ENCODE data around the gene THBS2.

DNA sequence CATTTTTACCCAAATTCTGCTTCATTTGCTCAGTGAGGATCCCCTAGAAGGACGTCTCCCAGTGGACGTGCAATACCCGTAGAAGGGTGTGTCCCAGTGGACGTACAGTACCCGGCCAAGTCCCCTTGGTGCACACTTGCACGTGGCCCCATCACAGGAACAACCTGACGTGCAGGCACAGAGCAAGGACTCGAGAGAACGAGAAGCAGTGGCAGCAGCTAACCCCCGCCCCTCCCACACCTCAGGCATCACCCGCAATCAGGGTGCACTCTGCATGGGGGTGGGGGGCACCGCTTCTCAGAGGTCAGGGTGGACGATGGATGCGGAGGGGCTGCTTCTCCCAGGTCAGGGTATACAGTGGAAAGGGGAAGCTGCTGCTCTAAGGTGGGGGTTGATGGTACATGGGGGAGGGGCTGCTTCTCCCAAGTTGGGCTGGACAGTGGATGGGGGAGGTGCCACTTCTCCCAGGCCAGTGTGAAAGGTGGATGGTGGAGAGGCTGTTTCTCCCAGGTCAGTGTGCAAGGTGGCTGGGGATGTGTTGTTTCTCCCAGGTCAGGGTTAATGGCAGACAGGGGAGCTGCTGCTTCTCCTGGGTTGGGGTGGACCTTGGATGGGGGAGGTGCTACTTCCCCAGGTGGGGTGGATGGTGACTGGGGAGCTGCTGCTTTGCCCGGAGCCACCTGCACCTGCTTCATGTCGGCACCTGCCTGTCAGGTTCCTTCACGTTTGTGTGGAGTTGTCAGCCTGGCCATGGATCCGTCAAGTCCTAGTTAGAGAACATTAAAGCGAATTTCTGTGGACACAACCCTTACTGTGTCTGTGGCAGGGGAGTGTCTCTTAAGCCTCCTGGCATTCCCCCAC lies 1.0 kb upstream of the THBS2 start:
- TF ChIP-seq, protein P1, sequence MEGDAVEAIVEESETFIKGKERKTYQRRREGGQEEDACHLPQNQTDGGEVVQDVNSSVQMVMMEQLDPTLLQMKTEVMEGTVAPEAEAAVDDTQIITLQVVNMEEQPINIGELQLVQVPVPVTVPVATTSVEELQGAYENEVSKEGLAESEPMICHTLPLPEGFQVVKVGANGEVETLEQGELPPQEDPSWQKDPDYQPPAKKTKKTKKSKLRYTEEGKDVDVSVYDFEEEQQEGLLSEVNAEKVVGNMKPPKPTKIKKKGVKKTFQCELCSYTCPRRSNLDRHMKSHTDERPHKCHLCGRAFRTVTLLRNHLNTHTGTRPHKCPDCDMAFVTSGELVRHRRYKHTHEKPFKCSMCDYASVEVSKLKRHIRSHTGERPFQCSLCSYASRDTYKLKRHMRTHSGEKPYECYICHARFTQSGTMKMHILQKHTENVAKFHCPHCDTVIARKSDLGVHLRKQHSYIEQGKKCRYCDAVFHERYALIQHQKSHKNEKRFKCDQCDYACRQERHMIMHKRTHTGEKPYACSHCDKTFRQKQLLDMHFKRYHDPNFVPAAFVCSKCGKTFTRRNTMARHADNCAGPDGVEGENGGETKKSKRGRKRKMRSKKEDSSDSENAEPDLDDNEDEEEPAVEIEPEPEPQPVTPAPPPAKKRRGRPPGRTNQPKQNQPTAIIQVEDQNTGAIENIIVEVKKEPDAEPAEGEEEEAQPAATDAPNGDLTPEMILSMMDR (IDR thresholded peaks at IDR 0.05; ENCODE audit: insufficient read depth, low read depth, low read length) = no peak
- TF ChIP-seq EZH2 (IDR thresholded peaks at IDR 0.05; ENCODE audit: insufficient read depth, low read length) = no peak
